ENCODE results near the gene FRY.

FRY gene

DNA sequence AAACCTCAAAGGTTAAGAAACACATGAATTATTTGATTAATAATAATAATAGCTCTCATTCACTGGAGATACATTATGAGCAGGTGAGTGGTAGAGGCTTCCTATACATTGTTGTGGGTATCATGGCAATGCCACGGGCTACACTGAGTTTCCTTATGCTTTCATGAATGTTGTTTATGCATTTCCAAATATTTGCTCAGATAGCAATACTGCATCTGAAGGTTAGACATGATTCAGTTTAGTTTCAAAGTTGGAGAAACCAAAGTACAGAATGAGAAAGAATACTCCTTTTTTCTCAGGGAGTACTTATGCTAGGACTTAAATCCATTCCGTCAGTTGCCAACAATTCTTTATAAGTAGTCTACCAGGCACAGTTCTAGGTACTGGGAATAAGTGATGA, 108.5 kb downstream of the FRY start:
- no peak overlapping the region for H3K4me3 ChIP-seq (ENCODE audit: low read depth, low read length)
- DNase-seq (ENCODE audit: low read depth) = no peak
- in situ Hi-C loops (cut with HindIII; ENCODE audit: low sequenced_read_pairs) = no loop called here
- TF ChIP-seq CTCF (IDR thresholded peaks at IDR 0.05; ENCODE audit: low read depth, low read length, missing control alignments) = no peak

DNA sequence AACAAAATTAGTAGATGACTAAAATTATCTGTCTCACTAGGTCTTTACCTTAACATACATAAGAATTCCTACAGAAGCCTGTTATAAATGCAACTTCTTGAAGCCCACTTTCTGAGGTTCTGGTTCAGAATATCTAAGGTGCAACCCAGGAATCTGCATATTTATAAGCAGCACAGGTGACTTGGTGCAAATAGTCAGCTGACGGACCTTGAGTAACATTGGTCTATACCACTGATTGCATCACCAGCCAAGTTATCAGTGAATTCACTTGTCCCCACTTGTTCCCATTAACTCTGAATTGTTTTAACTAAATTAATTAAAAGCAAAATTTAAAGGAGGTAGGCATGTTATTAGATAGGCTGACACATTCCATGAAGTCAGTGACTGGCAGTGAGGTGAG, 109.9 kb downstream of the FRY start:
- no peak overlapping the region for H3K4me3 ChIP-seq (ENCODE audit: low read depth, low read length)
- in situ Hi-C loops (cut with HindIII; ENCODE audit: low sequenced_read_pairs) = no loop called here
- TF ChIP-seq CTCF (IDR thresholded peaks at IDR 0.05; ENCODE audit: low read depth, low read length, missing control alignments) = no peak
- DNase-seq (ENCODE audit: low read depth) = no peak

- DNase-seq (ENCODE audit: low read depth) = no peak
- in situ Hi-C loops (cut with HindIII; ENCODE audit: low sequenced_read_pairs) = no loop called here
- no peak for TF ChIP-seq CTCF (IDR thresholded peaks at IDR 0.05; ENCODE audit: low read depth, low read length, missing control alignments)
- H3K4me3 ChIP-seq (ENCODE audit: low read depth, low read length) = no peak overlapping the region
Observed at GRCh38 chr13:32142115-32142514, 110.5 kb downstream of the FRY start.

GRCh38 chr13:32142956-32143375, 111.4 kb downstream of the FRY start:
- DNase-seq (ENCODE audit: low read depth) = no peak
- no peak overlapping the region for H3K4me3 ChIP-seq (ENCODE audit: low read depth, low read length)
- TF ChIP-seq CTCF (IDR thresholded peaks at IDR 0.05; ENCODE audit: low read depth, low read length, missing control alignments) = no peak
- in situ Hi-C loops (cut with HindIII; ENCODE audit: low sequenced_read_pairs) = no loop called here

DNA sequence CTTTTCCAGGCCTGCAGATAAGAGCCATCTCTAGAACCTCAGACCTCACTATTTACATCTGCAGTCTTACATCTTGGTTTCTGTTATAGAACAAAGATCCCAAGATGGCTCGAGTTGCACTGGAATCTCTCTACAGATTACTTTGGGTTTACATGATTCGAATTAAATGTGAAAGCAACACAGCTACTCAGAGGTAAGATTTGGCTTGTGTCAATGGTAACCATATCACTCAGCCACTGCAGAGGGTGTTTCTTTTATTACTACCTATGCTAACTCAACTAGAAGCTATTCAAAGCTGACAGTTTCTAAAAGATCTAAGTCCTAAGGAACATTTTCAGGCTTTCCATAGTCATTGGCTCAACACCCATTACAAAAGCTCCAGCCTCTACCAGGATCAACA, 115.6 kb downstream of the FRY start:
- no peak for TF ChIP-seq CTCF (IDR thresholded peaks at IDR 0.05; ENCODE audit: low read depth, low read length, missing control alignments)
- DNase-seq (ENCODE audit: low read depth) = no peak
- H3K4me3 ChIP-seq (ENCODE audit: low read depth, low read length) = no peak overlapping the region
- in situ Hi-C loops (cut with HindIII; ENCODE audit: low sequenced_read_pairs) = no loop called here

DNA sequence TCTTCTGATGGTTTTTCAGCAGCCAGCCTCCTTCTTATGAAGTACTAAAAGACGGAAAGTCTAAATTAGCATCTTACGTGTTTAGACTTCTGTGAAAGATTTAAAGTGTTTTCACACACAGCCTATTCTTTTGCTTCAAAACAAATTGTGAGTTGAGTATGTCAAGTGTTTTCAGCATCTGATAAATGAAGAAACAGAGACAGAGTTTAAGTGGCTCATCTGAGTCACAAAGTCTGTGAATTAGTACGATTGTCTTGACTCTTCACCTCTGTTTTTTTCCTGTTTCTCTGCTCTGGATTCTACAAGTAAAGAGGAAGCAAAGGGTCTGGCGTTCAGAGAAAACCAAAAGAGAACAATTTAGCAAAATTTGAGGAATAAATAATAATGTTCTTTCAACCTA, 116.4 kb downstream of the FRY start:
- in situ Hi-C loops (cut with HindIII; ENCODE audit: low sequenced_read_pairs) = no loop called here
- no peak overlapping the region for H3K4me3 ChIP-seq (ENCODE audit: low read depth, low read length)
- DNase-seq (ENCODE audit: low read depth) = no peak
- no peak for TF ChIP-seq CTCF (IDR thresholded peaks at IDR 0.05; ENCODE audit: low read depth, low read length, missing control alignments)

GRCh38 chr13:32150239-32150638, 118.7 kb downstream of the FRY start:
- TF ChIP-seq CTCF (IDR thresholded peaks at IDR 0.05; ENCODE audit: low read depth, low read length, missing control alignments) = no peak
- in situ Hi-C loops (cut with HindIII; ENCODE audit: low sequenced_read_pairs) = no loop called here
- no peak for DNase-seq (ENCODE audit: low read depth)
- no peak overlapping the region for H3K4me3 ChIP-seq (ENCODE audit: low read depth, low read length)

Data from astrocyte of the cerebellum (primary cell).